A549 (cell line): ENCODE data around the gene PPIG. TPM values are rescaled to one million over a fixed set of nuclear protein-coding genes. Genes with fewer than 3 reads are reported as not detected.

Experiments used
- ATAC-seq, 2 experiments: fragments of 200-7000 bp in 1 of 2; fragments of >200 bp in 1 of 2; cut with Nextera tagmentation in 1 of 2; cut with Tn5 transposase in 1 of 2; 3 replicates each; pipeline versions ENCODE4 v1.8.0 to v1.9.1; 2018 to 2020; ENCODE audit warnings: mild to moderate bottlenecking in 1 of 2, moderate library complexity in 1 of 2
- CTCF ChIA-PET: fragments of 300-600 bp; sonication (Branson Sonifier 250); formaldehyde crosslinking; extraction: SDS; loops from one replicate; lab custom pipeline; 2021; ENCODE audit warnings: antibody characterized with exemption, inconsistent platforms; lab: Yijun Ruan, JAX
- POLR2A ChIA-PET: fragments of 350-600 bp; formaldehyde crosslinking; extraction: SDS; loops from one replicate; lab custom pipeline; 2021; ENCODE audit warnings: antibody characterized with exemption, inconsistent platforms; lab: Yijun Ruan, JAX
- DNase-seq, 2 experiments: peaks; one replicate each; pipeline versions ENCODE4 v3.0.0 to v3.0.0-alpha.2; 2011 to 2016; ENCODE audit warnings: low read depth in 1 of 2, low spot score in 1 of 2
- FAIRE-seq: peaks from 2 replicates; lab custom pipeline; 2011; peaks lifted over from hg19 to GRCh38; lab: Jason Lieb, UNC
- H3K27ac ChIP-seq, 2 experiments: fragments of >200 bp; sonication (Bioruptor Twin); formaldehyde crosslinking; 3 replicates each; pipeline ENCODE4 v1.5.1; 2016 to 2017
- H3K4me1 ChIP-seq: fragments of >200 bp; sonication (Bioruptor Twin); formaldehyde crosslinking; 3 replicates; pipeline ENCODE4 v1.6.1; 2016
- H3K4me2 ChIP-seq: fragments of >200 bp; sonication (Bioruptor Twin); formaldehyde crosslinking; 3 replicates; pipeline ENCODE4 v1.6.1; 2016
- H3K4me3 ChIP-seq: fragments of >200 bp; sonication (Bioruptor Twin); formaldehyde crosslinking; 3 replicates; pipeline ENCODE4 v1.5.1; 2016
- H3K9me3 ChIP-seq: fragments of >200 bp; sonication (Bioruptor Twin); formaldehyde crosslinking; 3 replicates; pipeline ENCODE4 v1.6.1; 2016
- ATOH8 ChIP-seq: fragments of 250-450 bp; sonication (Bioruptor Pico); IDR thresholded peaks from 2 replicates; pipeline ENCODE4 v1.5.0; 2020; ENCODE audit warnings: low read depth, mild to moderate bottlenecking, moderate library complexity
- BHLHE40 ChIP-seq: IDR thresholded peaks from 2 replicates; pipeline ENCODE4 v1.6.1; 2012; ENCODE audit warnings: low read depth, low read length, inconsistent platforms
- CBX8 ChIP-seq: fragments of 200-600 bp; sonication (generic); IDR thresholded peaks from 2 replicates; pipeline ENCODE4 v1.6.1; 2016
- CHD2 ChIP-seq: fragments of 150-350 bp; IDR thresholded peaks from 2 replicates; pipeline ENCODE4 v1.6.1; 2014; ENCODE audit warnings: low read length; ENCODE audit not compliant: partially characterized antibody
- CHD4 ChIP-seq: fragments of 200-600 bp; sonication (generic); IDR thresholded peaks from 2 replicates; pipeline ENCODE4 v1.6.1; 2016; ENCODE audit warnings: antibody characterized with exemption, mild to moderate bottlenecking, borderline replicate concordance
- ELK1 ChIP-seq: fragments of 150-350 bp; IDR thresholded peaks from 2 replicates; pipeline ENCODE4 v1.6.1; 2014; ENCODE audit warnings: low read depth, mild to moderate bottlenecking, low read length
- FOSB ChIP-seq: fragments of 250-450 bp; sonication (Bioruptor Pico); IDR thresholded peaks from 2 replicates; pipeline ENCODE4 v1.5.0; 2020; ENCODE audit warnings: mild to moderate bottlenecking, moderate library complexity
- FOSL2 ChIP-seq, 2 experiments: fragments of 450-650 bp in 1 of 2; fragments of >200 bp in 1 of 2; sonication (Bioruptor Twin) in 1 of 2; formaldehyde crosslinking; IDR thresholded peaks; 2 replicates each; pipeline versions ENCODE4 v1.5.0 to v1.6.1; 2016 to 2020; ENCODE audit warnings: mild to moderate bottlenecking in 1 of 2, moderate library complexity in 1 of 2
- GATA3 ChIP-seq: IDR thresholded peaks from 2 replicates; pipeline ENCODE4 v1.6.1; 2012; ENCODE audit warnings: borderline replicate concordance
- HEYL ChIP-seq: fragments of 250-450 bp; sonication (Bioruptor Pico); IDR thresholded peaks from 2 replicates; pipeline ENCODE4 v1.8.0; 2021; ENCODE audit warnings: mild to moderate bottlenecking, moderate library complexity
- HOXA7 ChIP-seq: fragments of 250-450 bp; sonication (Bioruptor Pico); IDR thresholded peaks from 2 replicates; pipeline ENCODE4 v1.5.0; 2020; ENCODE audit warnings: mild to moderate bottlenecking, moderate library complexity
- HOXB13 ChIP-seq: fragments of 250-450 bp; sonication (Bioruptor Pico); IDR thresholded peaks from 2 replicates; pipeline ENCODE4 v1.5.0; 2020; ENCODE audit warnings: low read depth, mild to moderate bottlenecking, moderate library complexity
- KDM1A ChIP-seq: fragments of 200-600 bp; sonication (generic); IDR thresholded peaks from 2 replicates; pipeline ENCODE4 v1.6.1; 2016; ENCODE audit warnings: low read depth, mild to moderate bottlenecking
- KDM5A ChIP-seq: fragments of 200-600 bp; sonication (generic); IDR thresholded peaks from 2 replicates; pipeline ENCODE4 v1.6.1; 2016; ENCODE audit warnings: antibody characterized with exemption, mild to moderate bottlenecking
- MAZ ChIP-seq: fragments of 150-350 bp; IDR thresholded peaks from 2 replicates; pipeline ENCODE4 v1.6.1; 2014; ENCODE audit warnings: antibody characterized with exemption, low read depth, low read length, borderline replicate concordance
- NFE2L2 ChIP-seq: fragments of 150-350 bp; conservative IDR thresholded peaks from 2 replicates; pipeline ENCODE4 v1.6.1; 2014; ENCODE audit warnings: low read length
- NPAS2 ChIP-seq: fragments of 250-450 bp; sonication (Bioruptor Pico); IDR thresholded peaks from 2 replicates; pipeline ENCODE4 v1.8.0; 2022; ENCODE audit warnings: mild to moderate bottlenecking, moderate library complexity, borderline replicate concordance
- NR3C1 ChIP-seq: fragments of >200 bp; sonication (Bioruptor Twin); formaldehyde crosslinking; IDR thresholded peaks from 3 replicates; pipeline ENCODE4 v1.6.1; 2017
- POLR2AphosphoS2 ChIP-seq: conservative IDR thresholded peaks from 2 replicates; pipeline ENCODE4 v1.6.1; 2012; ENCODE audit warnings: low read length, improper control_type of control experiment, inconsistent platforms
- RAD21 ChIP-seq, 2 experiments: fragments of >200 bp in 1 of 2; sonication (Bioruptor Twin) in 1 of 2; formaldehyde crosslinking in 1 of 2; IDR thresholded peaks in 1 of 2; conservative IDR thresholded peaks in 1 of 2; 2 replicates in 1 of 2; 3 replicates in 1 of 2; pipeline ENCODE4 v1.6.1; 2012 to 2018; ENCODE audit warnings: inconsistent platforms in 1 of 2
- RCOR1 ChIP-seq: fragments of 150-350 bp; IDR thresholded peaks from 2 replicates; pipeline ENCODE4 v1.6.1; 2014; ENCODE audit warnings: antibody characterized with exemption, low read length, low read depth
- RFX5 ChIP-seq: fragments of 450-650 bp; IDR thresholded peaks from 2 replicates; pipeline ENCODE4 v1.7.1; 2014; ENCODE audit warnings: antibody characterized with exemption, mild to moderate bottlenecking, moderate library complexity
- SMC3 ChIP-seq: fragments of >200 bp; sonication (Bioruptor Twin); formaldehyde crosslinking; IDR thresholded peaks from 3 replicates; pipeline ENCODE4 v1.6.1; 2018; ENCODE audit warnings: inconsistent platforms
- TFCP2L1 ChIP-seq: fragments of 250-450 bp; sonication (Bioruptor Pico); IDR thresholded peaks from 2 replicates; pipeline ENCODE4 v1.5.0; 2021; ENCODE audit warnings: mild to moderate bottlenecking
- ZSCAN20 ChIP-seq: fragments of 250-450 bp; sonication (Bioruptor Pico); IDR thresholded peaks from 2 replicates; pipeline ENCODE4 v1.8.0; 2022; ENCODE audit warnings: mild to moderate bottlenecking, moderate library complexity
- WGBS: methylation state at CpG from one replicate; pipeline ENCODE4 v1.1.6; 2017; ENCODE audit errors: missing lambda C conversion rate; 5-methylcytosine and 5-hydroxymethylcytosine counted together
- polyA plus RNA-seq, 4 experiments: library from polyadenylated mRNA; depleted of rRNA in 3 of 4; stranded (reverse); fragments of >200 nt; fragmentation: RNase III in 1 of 4; extraction: RNeasy Plus Mini Kit Qiagen cat#74134 plus additional on column Dnase treatment in 1 of 4; gene quantifications; 2 replicates in 3 of 4; 3 replicates in 1 of 4; pipeline ENCODE4 v1.2.3, GENCODE V29; 2011 to 2017

Gene PPIG
- polyA plus RNA-seq, 2 of the 4 experiments (the other 2 are of a cell fraction), result 60.5 to 70.8 TPM

- ChIA-PET POLR2A (no interaction called here), CTCF (no interaction called here)
- Histone ChIP-seq H3K4me3 (no peak overlapping the region), H3K4me2 (no peak overlapping the region), H3K27ac (no peak overlapping the region), H3K9me3 (no peaks in the 10 kb centered on the region), H3K4me1 (no peaks in the 10 kb centered on the region)
- no peak for FAIRE-seq
- TF ChIP-seq FOSB, result no peak
- no peak for TF ChIP-seq FOSL2 (IDR thresholded peaks at IDR 0.05)
- no peak for TF ChIP-seq FOSL2 (CRISPR knock-in tag; IDR thresholded peaks at IDR 0.05)
- TF ChIP-seq TFCP2L1 (CRISPR knock-in tag), result no peak
- no peak for TF ChIP-seq KDM5A
- TF ChIP-seq ZSCAN20 (CRISPR knock-in tag), result no peak
- no peak for TF ChIP-seq GATA3
- no peak for TF ChIP-seq RFX5
- no peak for TF ChIP-seq HEYL (CRISPR knock-in tag)
- TF ChIP-seq CBX8, result no peak
- 92% methylated on average over 2 of the region's 2 CpGs for WGBS
- no peak for DNase-seq
- ATAC-seq, result no peak
Measured at GRCh38 chr2:169540146-169540545, 44.0 kb upstream of the PPIG start.

- DNase-seq (no peak), ATAC-seq (no peak), FAIRE-seq (no peak)
- Histone ChIP-seq H3K4me2 (no peak overlapping the region), H3K27ac (no peak overlapping the region), H3K4me3 (no peak overlapping the region), H3K4me1 (no peaks in the 10 kb centered on the region), H3K9me3 (no peaks in the 10 kb centered on the region)
- POLR2A ChIA-PET, result no interaction called here
- WGBS, result 85% methylated on average over 3 of the region's 3 CpGs
- CTCF ChIA-PET, result interaction anchor here (1.0 kb wide), 1 partner anchor 21 kb away, joined by 4 read pairs; no protein-coding TSS in a partner anchor
- no peak for TF ChIP-seq NPAS2 (CRISPR knock-in tag)
- TF ChIP-seq POLR2AphosphoS2, result no peak
- no peak for TF ChIP-seq MAZ
- no peak for TF ChIP-seq RCOR1
- no peak for TF ChIP-seq NR3C1
- TF ChIP-seq CHD2, result no peak
- TF ChIP-seq KDM1A, result no peak
- no peak for TF ChIP-seq NFE2L2
- TF ChIP-seq KDM5A, result no peak
- TF ChIP-seq RAD21 (conservative IDR thresholded peaks at IDR 0.05 in 1 of 2, IDR thresholded peaks at IDR 0.05 in 1 of 2), result no peak
- TF ChIP-seq ELK1, result no peak
- TF ChIP-seq GATA3, result no peak
- TF ChIP-seq RFX5, result no peak
- no peak for TF ChIP-seq FOSL2 (IDR thresholded peaks at IDR 0.05)
- TF ChIP-seq FOSL2 (CRISPR knock-in tag; IDR thresholded peaks at IDR 0.05), result no peak
- TF ChIP-seq HOXA7 (CRISPR knock-in tag), result no peak
- no peak for TF ChIP-seq SMC3
- no peak for TF ChIP-seq ATOH8
- no peak for TF ChIP-seq ZSCAN20 (CRISPR knock-in tag)
- TF ChIP-seq HOXB13 (CRISPR knock-in tag), result no peak
- no peak for TF ChIP-seq BHLHE40
Measured at GRCh38 chr2:169542433-169542832, 41.7 kb upstream of the PPIG start.

GRCh38 chr2:169546756-169547155 is 37.4 kb upstream of the PPIG start:
- H3K27ac ChIP-seq, result no peak overlapping the region
- no peak overlapping the region for H3K4me2 ChIP-seq
- no peak overlapping the region for H3K4me3 ChIP-seq
- ATAC-seq, result no peak
- ChIA-PET POLR2A (no interaction called here), CTCF (no interaction called here)
- WGBS, result 95% methylated on average over 2 of the region's 2 CpGs
- no peaks in the 10 kb centered on the region for H3K9me3 ChIP-seq
- DNase-seq, result no peak
- no peak for TF ChIP-seq RAD21 (conservative IDR thresholded peaks at IDR 0.05 in 1 of 2, IDR thresholded peaks at IDR 0.05 in 1 of 2)
- TF ChIP-seq CHD4, result no peak
- no peak for TF ChIP-seq GATA3
- no peak for TF ChIP-seq KDM5A
- no peak for TF ChIP-seq HOXB13 (CRISPR knock-in tag)
- TF ChIP-seq, all 56 proteins: peak for 0
- FAIRE-seq, result no peak
- no peaks in the 10 kb centered on the region for H3K4me1 ChIP-seq
